AG04450 (cell line): ENCODE measurements around the gene IRF3. TPM values are rescaled to one million over a fixed set of nuclear protein-coding genes. Genes with fewer than 3 reads are reported as not detected.
A peak's percentile ranks its signal among the peaks of the same experiment; 100 is the strongest.

Experiments
- CTCF ChIA-PET: fragments of 300-600, 350-600 bp; formaldehyde crosslinking; extraction: SDS; loops from one replicate; lab custom pipeline; 2022; ENCODE audit warnings: antibody characterized with exemption, inconsistent platforms; lab: Charles Lee
- POLR2A ChIA-PET: fragments of 350-600 bp; formaldehyde crosslinking; extraction: SDS; loops from one replicate; lab custom pipeline; 2021; ENCODE audit warnings: antibody characterized with exemption, inconsistent platforms; lab: Yijun Ruan, JAX
- DNase-seq: peaks from one replicate; pipeline ENCODE4 v3.0.0-alpha.2; 2011; ENCODE audit warnings: low read depth, low spot score
- H3K27ac ChIP-seq: one replicate; pipeline ENCODE4 v1.5.1; 2012; ENCODE audit warnings: low read depth, low read length, control low read depth
- H3K27me3 ChIP-seq: one replicate; pipeline ENCODE4 v1.6.0; 2012; ENCODE audit warnings: low read length; ENCODE audit not compliant: control insufficient read depth, insufficient read depth
- H3K4me3 ChIP-seq: 2 replicates; pipeline ENCODE4 v1.5.1; 2011; ENCODE audit warnings: mild to moderate bottlenecking, low read depth, low read length, control low read depth
- H3K9me3 ChIP-seq: 2 replicates; pipeline ENCODE4 v1.5.1; 2012; ENCODE audit warnings: low read length; ENCODE audit not compliant: control insufficient read depth, insufficient read depth
- polyA minus RNA-seq: library from RNA; depleted of rRNA, polyadenylated mRNA; stranded (reverse); fragments of >200 nt; gene quantifications from 2 replicates; pipeline ENCODE4 v1.2.3, GENCODE V29; 2011; rRNA and poly(A)+ RNA removed
- polyA plus RNA-seq: library from polyadenylated mRNA; depleted of rRNA; stranded (reverse); fragments of >200 nt; gene quantifications from 2 replicates; pipeline ENCODE4 v1.2.3, GENCODE V29; 2011; rRNA removed
- TF ChIP-seq, protein P1 (sequence below): IDR thresholded peaks from 2 replicates; pipeline ENCODE4 v1.5.1; 2011; ENCODE audit warnings: low read depth, low read length, control low read depth, inconsistent platforms

The IRF3 gene, protein sequence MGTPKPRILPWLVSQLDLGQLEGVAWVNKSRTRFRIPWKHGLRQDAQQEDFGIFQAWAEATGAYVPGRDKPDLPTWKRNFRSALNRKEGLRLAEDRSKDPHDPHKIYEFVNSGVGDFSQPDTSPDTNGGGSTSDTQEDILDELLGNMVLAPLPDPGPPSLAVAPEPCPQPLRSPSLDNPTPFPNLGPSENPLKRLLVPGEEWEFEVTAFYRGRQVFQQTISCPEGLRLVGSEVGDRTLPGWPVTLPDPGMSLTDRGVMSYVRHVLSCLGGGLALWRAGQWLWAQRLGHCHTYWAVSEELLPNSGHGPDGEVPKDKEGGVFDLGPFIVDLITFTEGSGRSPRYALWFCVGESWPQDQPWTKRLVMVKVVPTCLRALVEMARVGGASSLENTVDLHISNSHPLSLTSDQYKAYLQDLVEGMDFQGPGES
- polyA plus RNA-seq (33.5 and 54.9 TPM in 2 replicates), polyA minus RNA-seq (26.1 and 35.0 TPM in 2 replicates)

DNA sequence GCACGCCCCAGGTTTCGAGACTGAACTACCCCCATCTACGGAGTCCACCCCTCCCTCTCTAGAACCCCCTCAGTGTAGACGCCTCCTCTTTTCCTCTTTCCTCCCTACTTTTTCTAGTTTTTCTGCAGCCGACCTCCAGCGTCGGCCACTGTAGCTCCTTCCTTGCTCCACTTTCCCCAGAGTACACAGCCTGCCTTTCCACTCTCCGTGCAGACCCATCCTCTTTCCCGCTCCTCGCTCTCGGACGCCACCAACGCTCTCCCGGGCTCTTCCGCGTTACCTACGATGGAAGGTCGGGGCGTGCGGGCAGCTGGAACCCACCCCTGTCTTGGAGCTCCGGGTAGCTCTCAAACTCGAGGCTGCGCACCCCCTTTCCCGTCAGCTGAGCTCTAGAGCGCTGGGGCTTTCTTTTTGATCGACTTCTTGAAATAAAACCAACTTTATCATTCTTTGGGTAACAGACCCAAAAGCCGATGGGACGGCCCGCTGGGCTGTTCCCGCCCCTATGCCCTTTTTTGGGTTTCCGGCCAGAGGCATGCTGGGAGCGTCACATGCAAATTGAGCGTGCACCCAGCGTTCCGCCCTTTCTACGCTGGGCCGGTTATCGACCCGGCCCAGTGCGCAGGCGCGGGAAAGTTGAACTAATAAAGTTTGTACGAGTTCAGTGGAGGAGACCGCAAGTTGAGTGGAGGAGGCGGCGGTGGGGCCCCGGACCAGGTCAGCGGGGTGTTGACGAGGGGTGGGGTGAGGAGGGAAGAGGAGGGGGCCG lies at the start of gene IRF3, which contains the start of gene BCL2L12:
TSS of gene IRF3 (minus strand) at position 507 of the 769 bp plus-strand sequence. CDS start 1,019 bp downstream, outside the sequence.
TSS of gene BCL2L12 (plus strand) at position 583 of the 769 bp plus-strand sequence. CDS start 760 bp downstream, outside the sequence.
- Histone ChIP-seq H3K27ac (peak within 1 kb of the TSS; percentile 75), H3K9me3 (no peaks in the 10 kb centered on the region; the same call in 1 of the 2 replicates), H3K27me3 (no peaks in the 10 kb centered on the region), H3K4me3 (peak within 1 kb of the TSS; percentile 93)
- POLR2A ChIA-PET, result interaction anchor here (0.8 to 1.1 kb wide), 4 partner anchors 11 to 75 kb away, joined by 3 to 6 read pairs (median 4); partner anchors contain the start of gene RRAS
- TF ChIP-seq, protein P1, sequence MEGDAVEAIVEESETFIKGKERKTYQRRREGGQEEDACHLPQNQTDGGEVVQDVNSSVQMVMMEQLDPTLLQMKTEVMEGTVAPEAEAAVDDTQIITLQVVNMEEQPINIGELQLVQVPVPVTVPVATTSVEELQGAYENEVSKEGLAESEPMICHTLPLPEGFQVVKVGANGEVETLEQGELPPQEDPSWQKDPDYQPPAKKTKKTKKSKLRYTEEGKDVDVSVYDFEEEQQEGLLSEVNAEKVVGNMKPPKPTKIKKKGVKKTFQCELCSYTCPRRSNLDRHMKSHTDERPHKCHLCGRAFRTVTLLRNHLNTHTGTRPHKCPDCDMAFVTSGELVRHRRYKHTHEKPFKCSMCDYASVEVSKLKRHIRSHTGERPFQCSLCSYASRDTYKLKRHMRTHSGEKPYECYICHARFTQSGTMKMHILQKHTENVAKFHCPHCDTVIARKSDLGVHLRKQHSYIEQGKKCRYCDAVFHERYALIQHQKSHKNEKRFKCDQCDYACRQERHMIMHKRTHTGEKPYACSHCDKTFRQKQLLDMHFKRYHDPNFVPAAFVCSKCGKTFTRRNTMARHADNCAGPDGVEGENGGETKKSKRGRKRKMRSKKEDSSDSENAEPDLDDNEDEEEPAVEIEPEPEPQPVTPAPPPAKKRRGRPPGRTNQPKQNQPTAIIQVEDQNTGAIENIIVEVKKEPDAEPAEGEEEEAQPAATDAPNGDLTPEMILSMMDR, result no peak
- CTCF ChIA-PET, result no interaction called here
- DNase-seq, result peak; percentile 91

DNA sequence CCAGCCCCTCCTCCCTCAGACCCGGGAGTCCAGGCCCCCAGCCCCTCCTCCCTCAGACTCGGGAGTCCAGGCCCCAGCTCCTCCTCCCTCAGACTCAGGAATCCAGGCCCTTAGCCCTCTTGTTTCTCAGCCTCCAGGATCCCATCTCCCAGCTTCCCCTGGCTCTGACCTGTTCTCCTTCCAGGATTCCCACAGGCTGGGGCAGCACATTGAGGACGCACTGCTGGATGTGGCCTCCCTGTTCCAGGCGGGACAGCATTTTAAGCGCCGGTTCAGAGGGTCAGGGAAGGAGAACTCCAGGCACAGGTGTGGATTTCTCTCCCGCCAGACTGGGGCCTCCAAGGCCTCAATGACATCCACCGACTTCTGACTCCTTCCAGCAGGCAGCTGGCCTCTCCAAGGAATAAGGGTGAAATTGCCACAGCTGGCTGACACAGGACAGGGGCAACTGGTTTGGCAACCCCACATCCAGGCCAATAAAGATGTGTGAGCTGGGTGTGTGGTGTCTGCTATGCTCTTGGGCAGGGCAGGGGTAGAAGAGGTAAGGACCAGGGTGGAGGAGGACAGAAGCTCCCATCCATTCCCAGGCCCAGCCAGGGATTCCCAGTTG lies 47.7 kb upstream of the IRF3 start:
- POLR2A ChIA-PET, result no interaction called here
- TF ChIP-seq, protein P1, result no peak
- H3K27me3 ChIP-seq, result no peaks in the 10 kb centered on the region
- no peaks in the 10 kb centered on the region; the same call in 1 of the 2 replicates for H3K9me3 ChIP-seq
- CTCF ChIA-PET, result interaction anchor here (0.9 kb wide), 1 partner anchor 32 kb away, joined by 3 read pairs; no protein-coding TSS in a partner anchor
- H3K27ac ChIP-seq, result no peak overlapping the region
- DNase-seq, result no peak
- no peak overlapping the region for H3K4me3 ChIP-seq

DNA sequence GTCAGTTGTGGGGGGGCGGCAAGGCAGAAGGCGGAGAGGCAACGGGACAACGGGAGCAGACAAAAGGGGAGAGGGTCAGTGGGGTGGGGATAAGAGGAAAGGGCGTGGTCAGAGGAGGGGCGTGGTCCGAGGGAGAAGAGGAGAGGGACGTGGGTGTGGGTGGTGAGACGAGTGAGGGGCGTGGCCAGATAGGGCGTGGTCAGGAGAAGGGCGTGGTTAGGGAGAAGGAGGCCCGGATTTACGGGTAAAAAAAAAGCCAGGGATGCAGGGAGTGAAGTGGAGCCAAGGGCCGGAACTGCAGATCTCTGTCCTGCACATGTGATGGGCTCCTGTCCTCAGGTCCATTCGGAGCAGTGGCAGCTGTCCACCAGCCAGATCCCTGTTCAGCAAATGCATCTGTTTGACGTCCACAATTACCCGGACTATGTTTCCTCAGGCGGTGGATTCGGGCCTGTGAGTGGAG lies 46.8 kb upstream of the IRF3 start:
- Histone ChIP-seq H3K4me3 (no peak overlapping the region), H3K9me3 (no peaks in the 10 kb centered on the region; the same call in 1 of the 2 replicates), H3K27me3 (no peaks in the 10 kb centered on the region), H3K27ac (no peak overlapping the region)
- DNase-seq, result no peak
- ChIA-PET POLR2A (no interaction called here), CTCF (no interaction called here)
- TF ChIP-seq, protein P1, result no peak

DNA sequence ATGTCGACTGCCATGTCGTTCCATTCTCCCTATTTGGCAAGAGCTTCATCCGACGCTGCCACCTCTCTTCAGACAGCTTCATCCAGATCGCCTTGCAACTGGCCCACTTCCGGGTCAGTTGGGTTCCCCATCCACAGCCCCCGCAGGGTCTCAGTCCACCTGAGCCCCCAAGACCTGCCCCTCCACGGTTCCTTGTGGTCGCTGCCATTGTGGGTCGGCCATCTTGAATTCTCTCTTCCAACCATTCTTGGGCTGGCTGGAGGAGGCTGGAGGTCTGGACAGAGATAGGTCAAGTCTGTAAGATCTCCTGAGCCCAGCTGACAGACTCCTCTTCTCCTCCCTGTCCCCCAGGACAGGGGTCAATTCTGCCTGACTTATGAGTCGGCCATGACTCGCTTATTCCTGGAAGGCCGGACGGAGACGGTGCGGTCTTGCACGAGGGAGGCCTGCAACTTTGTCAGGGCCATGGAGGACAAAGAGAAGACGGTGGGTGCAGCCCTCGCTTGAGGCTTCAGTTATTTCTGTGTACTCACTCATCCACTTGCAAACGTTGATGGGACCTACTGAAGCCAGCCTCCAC lies 44.8 kb upstream of the IRF3 start:
- Histone ChIP-seq H3K27ac (peak overlapping the region; percentile 61), H3K4me3 (no peak overlapping the region), H3K27me3 (no peaks in the 10 kb centered on the region), H3K9me3 (no peaks in the 10 kb centered on the region; the same call in 1 of the 2 replicates)
- DNase-seq, result no peak
- ChIA-PET POLR2A (no interaction called here), CTCF (no interaction called here)
- TF ChIP-seq, protein P1, result no peak
